Mucosa of rectum (tissue), 2 donors: ENCODE measurements around the gene SLC46A3.

Source experiments
- H3K27ac ChIP-seq, 2 donors: one replicate each; pipeline ENCODE4 v1.7.0; 2013; ENCODE audit warnings: inconsistent platforms in 2 of 2, low read depth in 2 of 2, low read length in 2 of 2
- H3K27me3 ChIP-seq, 2 donors: one replicate each; pipeline ENCODE4 v1.7.0; 2013; ENCODE audit warnings: low read length in 2 of 2; ENCODE audit not compliant: control insufficient read depth in 2 of 2, insufficient read depth in 2 of 2
- H3K36me3 ChIP-seq, 2 donors: one replicate each; pipeline ENCODE4 v1.7.0; 2013; ENCODE audit warnings: low read length in 2 of 2; ENCODE audit not compliant: control insufficient read depth in 2 of 2, insufficient read depth in 2 of 2
- H3K4me1 ChIP-seq, 2 donors: one replicate each; pipeline ENCODE4 v1.7.0; 2013; ENCODE audit warnings: low read length in 2 of 2, mild to moderate bottlenecking in 1 of 2; ENCODE audit not compliant: control insufficient read depth in 2 of 2, insufficient read depth in 2 of 2
- H3K4me3 ChIP-seq, 2 donors: one replicate each; pipeline ENCODE4 v1.7.0; 2013; ENCODE audit warnings: low read length in 2 of 2
- H3K9ac ChIP-seq, 2 donors: one replicate each; pipeline ENCODE4 v1.7.0; 2013; ENCODE audit warnings: low read length in 2 of 2, low read depth in 1 of 2, mild to moderate bottlenecking in 1 of 2
- H3K9me3 ChIP-seq, 2 donors: one replicate each; pipeline ENCODE4 v1.7.0; 2013; ENCODE audit warnings: low read length in 2 of 2; ENCODE audit not compliant: control insufficient read depth in 2 of 2
- donor health status: healthy.
- donor health status: Normal muscosa, but diverticular disease.

SLC46A3 gene

GRCh38 chr13:28735481-28736029 lies 16.8 kb upstream of the SLC46A3 start:
- Histone ChIP-seq H3K36me3 (no peaks in the 10 kb centered on the region), H3K4me3 (no peak overlapping the region), H3K27me3 (peaks cover 0 to 2% of the 10 kb centered on the region in 2 donors), H3K9me3 (no peaks in the 10 kb centered on the region), H3K4me1 (no peaks in the 10 kb centered on the region), H3K9ac (no peak overlapping the region), H3K27ac (no peak overlapping the region)

GRCh38 chr13:28734906-28735305 lies 16.1 kb upstream of the SLC46A3 start:
- Histone ChIP-seq H3K4me1 (no peaks in the 10 kb centered on the region), H3K36me3 (no peaks in the 10 kb centered on the region), H3K9ac (no peak overlapping the region), H3K27me3 (peaks cover 0 to 4% of the 10 kb centered on the region in 2 donors), H3K4me3 (no peak overlapping the region), H3K27ac (no peak overlapping the region), H3K9me3 (no peaks in the 10 kb centered on the region)

- no peak overlapping the region for H3K4me3 ChIP-seq
- H3K9me3 ChIP-seq: no peaks in the 10 kb centered on the region
- H3K27me3 ChIP-seq: peaks cover 0 to 4% of the 10 kb centered on the region in 2 donors
- no peak overlapping the region for H3K9ac ChIP-seq
- no peaks in the 10 kb centered on the region for H3K4me1 ChIP-seq
- H3K27ac ChIP-seq: no peak overlapping the region
- no peaks in the 10 kb centered on the region for H3K36me3 ChIP-seq
Measured at GRCh38 chr13:28730762-28731161, 12.0 kb upstream of the SLC46A3 start.

- no peaks in the 10 kb centered on the region for H3K36me3 ChIP-seq
- H3K27ac ChIP-seq: no peak overlapping the region
- H3K9me3 ChIP-seq: no peaks in the 10 kb centered on the region
- H3K4me3 ChIP-seq: no peak overlapping the region
- no peak overlapping the region for H3K9ac ChIP-seq
- H3K4me1 ChIP-seq: no peaks in the 10 kb centered on the region
- peaks cover 0 to 4% of the 10 kb centered on the region in 2 donors for H3K27me3 ChIP-seq
Measured at GRCh38 chr13:28729541-28729940, 10.8 kb upstream of the SLC46A3 start.

- H3K9me3 ChIP-seq: no peaks in the 10 kb centered on the region
- H3K27me3 ChIP-seq: peaks cover 0 to 4% of the 10 kb centered on the region in 2 donors
- H3K9ac ChIP-seq: no peak overlapping the region
- no peak overlapping the region for H3K4me3 ChIP-seq
- no peak overlapping the region for H3K27ac ChIP-seq
- H3K4me1 ChIP-seq: no peaks in the 10 kb centered on the region
- H3K36me3 ChIP-seq: no peaks in the 10 kb centered on the region
Measured at GRCh38 chr13:28728642-28729041, 9.9 kb upstream of the SLC46A3 start.

GRCh38 chr13:28725046-28725610 lies 6.4 kb upstream of the SLC46A3 start:
- H3K27ac ChIP-seq: no peak overlapping the region
- H3K36me3 ChIP-seq: no peaks in the 10 kb centered on the region
- no peaks in the 10 kb centered on the region for H3K27me3 ChIP-seq
- no peak overlapping the region for H3K9ac ChIP-seq
- no peak overlapping the region for H3K4me3 ChIP-seq
- H3K9me3 ChIP-seq: no peaks in the 10 kb centered on the region
- no peaks in the 10 kb centered on the region for H3K4me1 ChIP-seq

GRCh38 chr13:28723806-28724205 lies 5.0 kb upstream of the SLC46A3 start:
- no peaks in the 10 kb centered on the region for H3K36me3 ChIP-seq
- no peaks in the 10 kb centered on the region for H3K9me3 ChIP-seq
- no peak overlapping the region for H3K4me3 ChIP-seq
- H3K4me1 ChIP-seq: peaks cover 5 to 6% of the 10 kb centered on the region in 2 donors
- no peaks in the 10 kb centered on the region for H3K27me3 ChIP-seq
- H3K27ac ChIP-seq: no peak overlapping the region
- no peak overlapping the region for H3K9ac ChIP-seq

GRCh38 chr13:28719227-28720055 lies 671 bp upstream of the SLC46A3 start:
- H3K9ac ChIP-seq: peak overlapping the region; percentile 63 to 80

GRCh38 chr13:28718196-28718542 lies 601 bp downstream of the SLC46A3 start:
- H3K27ac ChIP-seq: peak overlapping the region; percentile 85 to 95
- H3K4me3 ChIP-seq: peak overlapping the region; percentile 72 to 86
- peaks cover 11 to 20% of the 10 kb centered on the region in 2 donors for H3K4me1 ChIP-seq
- no peaks in the 10 kb centered on the region for H3K36me3 ChIP-seq
- peak overlapping the region; percentile 80 to 90 for H3K9ac ChIP-seq
- no peaks in the 10 kb centered on the region for H3K9me3 ChIP-seq
- H3K27me3 ChIP-seq: no peaks in the 10 kb centered on the region

More at GRCh38 chr13:28719227-28720055, 671 bp upstream of the SLC46A3 start:
- Histone ChIP-seq H3K4me1 (peaks cover 11 to 20% of the 10 kb centered on the region in 2 donors), H3K4me3 (peak overlapping the region; percentile 72 to 86), H3K27ac (peak overlapping the region; percentile 85 to 95), H3K9me3 (no peaks in the 10 kb centered on the region), H3K27me3 (no peaks in the 10 kb centered on the region), H3K36me3 (no peaks in the 10 kb centered on the region)

GRCh38 chr13:28717170-28717569 lies 1.6 kb downstream of the SLC46A3 start:
- peak overlapping the region in 1 of 2 donors; percentile 86 for H3K4me3 ChIP-seq
- H3K9me3 ChIP-seq: no peaks in the 10 kb centered on the region
- H3K36me3 ChIP-seq: no peaks in the 10 kb centered on the region
- no peaks in the 10 kb centered on the region for H3K27me3 ChIP-seq
- peak overlapping the region; percentile 64 to 85 for H3K27ac ChIP-seq
- peak overlapping the region in 1 of 2 donors; percentile 9 for H3K9ac ChIP-seq
- peaks cover 11 to 20% of the 10 kb centered on the region in 2 donors for H3K4me1 ChIP-seq
